ENCODE results near the gene PLPP7. TPM values are rescaled to one million over a fixed set of nuclear protein-coding genes. Genes with fewer than 3 reads are reported as not detected.

PLPP7 gene
- total and polyA plus RNA-seq, 4 donors: 0.18 to 0.59 (median 0.51) TPM; not detected in 1

GRCh38 chr9:131320031-131320685 lies 30.6 kb downstream of the PLPP7 start:
- Histone ChIP-seq H3K4me1 (ENCODE audit: control insufficient read depth in 4 of 4, insufficient read depth in 4 of 4, low read length in 3 of 4) (no peaks in the 10 kb centered on the region), H3K27me3 (ENCODE audit: control insufficient read depth in 4 of 4, insufficient read depth in 4 of 4, low read length in 3 of 4) (no peaks in the 10 kb centered on the region), H3K27ac (ENCODE audit: low read depth in 1 of 2, low read length in 2 of 2) (no peak overlapping the region), H3K9ac (ENCODE audit: low read depth in 1 of 2, low read length in 2 of 2) (no peak overlapping the region), H3K4me3 (ENCODE audit: low read depth in 1 of 3, low read length in 3 of 3) (no peak overlapping the region), H3K36me3 (ENCODE audit: control insufficient read depth in 4 of 4, insufficient read depth in 3 of 4, low read depth in 1 of 4, low read length in 3 of 4) (no peaks in the 10 kb centered on the region), H3K9me3 (ENCODE audit: control insufficient read depth in 4 of 4, low read length in 3 of 4) (no peaks in the 10 kb centered on the region)
- no peak for TF ChIP-seq MAX (IDR thresholded peaks at IDR 0.05)
- no peak for TF ChIP-seq ATF3 (IDR thresholded peaks at IDR 0.05)
- TF ChIP-seq GABPA (IDR thresholded peaks at IDR 0.05 in 1 of 2, conservative IDR thresholded peaks at IDR 0.05 in 1 of 2): no peak
- TF ChIP-seq JUND (IDR thresholded peaks at IDR 0.05): no peak
- TF ChIP-seq RAD21 (IDR thresholded peaks at IDR 0.05): no peak
- no peak for TF ChIP-seq FOXA1 (IDR thresholded peaks at IDR 0.05)
- no peak for TF ChIP-seq ZBTB33 (IDR thresholded peaks at IDR 0.05)
- no peak for TF ChIP-seq YY1 (IDR thresholded peaks at IDR 0.05)
- TF ChIP-seq CTCF (IDR thresholded peaks at IDR 0.05; ENCODE audit: low read depth, low read length, missing input control): no peak
- TF ChIP-seq HNF4A (conservative IDR thresholded peaks at IDR 0.05): no peak
- no peak for TF ChIP-seq FOXA2 (IDR thresholded peaks at IDR 0.05)
- no peak for TF ChIP-seq NR2F2 (IDR thresholded peaks at IDR 0.05)
- TF ChIP-seq, protein P1, sequence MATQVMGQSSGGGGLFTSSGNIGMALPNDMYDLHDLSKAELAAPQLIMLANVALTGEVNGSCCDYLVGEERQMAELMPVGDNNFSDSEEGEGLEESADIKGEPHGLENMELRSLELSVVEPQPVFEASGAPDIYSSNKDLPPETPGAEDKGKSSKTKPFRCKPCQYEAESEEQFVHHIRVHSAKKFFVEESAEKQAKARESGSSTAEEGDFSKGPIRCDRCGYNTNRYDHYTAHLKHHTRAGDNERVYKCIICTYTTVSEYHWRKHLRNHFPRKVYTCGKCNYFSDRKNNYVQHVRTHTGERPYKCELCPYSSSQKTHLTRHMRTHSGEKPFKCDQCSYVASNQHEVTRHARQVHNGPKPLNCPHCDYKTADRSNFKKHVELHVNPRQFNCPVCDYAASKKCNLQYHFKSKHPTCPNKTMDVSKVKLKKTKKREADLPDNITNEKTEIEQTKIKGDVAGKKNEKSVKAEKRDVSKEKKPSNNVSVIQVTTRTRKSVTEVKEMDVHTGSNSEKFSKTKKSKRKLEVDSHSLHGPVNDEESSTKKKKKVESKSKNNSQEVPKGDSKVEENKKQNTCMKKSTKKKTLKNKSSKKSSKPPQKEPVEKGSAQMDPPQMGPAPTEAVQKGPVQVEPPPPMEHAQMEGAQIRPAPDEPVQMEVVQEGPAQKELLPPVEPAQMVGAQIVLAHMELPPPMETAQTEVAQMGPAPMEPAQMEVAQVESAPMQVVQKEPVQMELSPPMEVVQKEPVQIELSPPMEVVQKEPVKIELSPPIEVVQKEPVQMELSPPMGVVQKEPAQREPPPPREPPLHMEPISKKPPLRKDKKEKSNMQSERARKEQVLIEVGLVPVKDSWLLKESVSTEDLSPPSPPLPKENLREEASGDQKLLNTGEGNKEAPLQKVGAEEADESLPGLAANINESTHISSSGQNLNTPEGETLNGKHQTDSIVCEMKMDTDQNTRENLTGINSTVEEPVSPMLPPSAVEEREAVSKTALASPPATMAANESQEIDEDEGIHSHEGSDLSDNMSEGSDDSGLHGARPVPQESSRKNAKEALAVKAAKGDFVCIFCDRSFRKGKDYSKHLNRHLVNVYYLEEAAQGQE (IDR thresholded peaks at IDR 0.05): no peak
- no peak for TF ChIP-seq EGR1 (IDR thresholded peaks at IDR 0.05; ENCODE audit: low read depth in 2 of 2)
- no peak for TF ChIP-seq RXRA (IDR thresholded peaks at IDR 0.05)
- 86% methylated on average over 19 of the region's 19 CpGs for WGBS
- no peak for DNase-seq (ENCODE audit: low spot score)

DNA sequence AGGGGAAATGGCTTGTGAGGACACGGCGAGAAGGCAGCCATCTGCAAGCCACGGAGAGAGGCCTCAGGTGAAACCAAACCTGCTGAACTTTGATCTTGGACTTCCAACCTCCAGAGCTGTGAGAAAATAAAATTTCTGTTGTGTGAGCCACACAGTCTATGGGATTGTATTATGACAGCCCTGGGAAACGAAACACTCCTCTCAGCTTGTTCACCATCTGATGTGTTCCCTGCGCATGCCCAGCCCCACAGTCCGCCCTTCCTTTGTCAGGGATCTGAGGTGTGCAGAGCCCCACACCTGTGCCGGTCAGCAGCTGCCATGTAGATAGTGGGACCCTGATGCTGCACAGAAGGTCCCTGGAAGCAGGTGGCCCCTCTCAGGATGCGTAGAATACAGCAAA lies 34.1 kb downstream of the PLPP7 start:
- WGBS: 85% methylated on average over 8 of the region's 8 CpGs
- DNase-seq (ENCODE audit: low spot score): no peak
- H3K9me3 ChIP-seq (ENCODE audit: control insufficient read depth in 4 of 4, low read length in 3 of 4): no peaks in the 10 kb centered on the region

More for the DNA sequence above, 34.1 kb downstream of the PLPP7 start:
- no peak overlapping the region for H3K9ac ChIP-seq (ENCODE audit: low read depth in 1 of 2, low read length in 2 of 2)
- no peak overlapping the region for H3K27ac ChIP-seq (ENCODE audit: low read depth in 1 of 2, low read length in 2 of 2)
- no peak for TF ChIP-seq YY1 (IDR thresholded peaks at IDR 0.05)
- no peak for TF ChIP-seq ZBTB33 (IDR thresholded peaks at IDR 0.05)
- TF ChIP-seq GABPA (IDR thresholded peaks at IDR 0.05 in 1 of 2, conservative IDR thresholded peaks at IDR 0.05 in 1 of 2): no peak
- no peak for TF ChIP-seq ATF3 (IDR thresholded peaks at IDR 0.05)
- no peak for TF ChIP-seq RAD21 (IDR thresholded peaks at IDR 0.05)
- TF ChIP-seq HNF4A (conservative IDR thresholded peaks at IDR 0.05): no peak
- TF ChIP-seq EGR1 (IDR thresholded peaks at IDR 0.05; ENCODE audit: low read depth in 2 of 2): no peak
- TF ChIP-seq HNF4G (IDR thresholded peaks at IDR 0.05): no peak
- TF ChIP-seq RXRA (IDR thresholded peaks at IDR 0.05): no peak
- TF ChIP-seq FOXA1 (IDR thresholded peaks at IDR 0.05): no peak
- TF ChIP-seq CTCF (IDR thresholded peaks at IDR 0.05; ENCODE audit: low read depth, low read length, missing input control): no peak
- H3K36me3 ChIP-seq (ENCODE audit: control insufficient read depth in 4 of 4, insufficient read depth in 3 of 4, low read depth in 1 of 4, low read length in 3 of 4): no peaks in the 10 kb centered on the region
- H3K27me3 ChIP-seq (ENCODE audit: control insufficient read depth in 4 of 4, insufficient read depth in 4 of 4, low read length in 3 of 4): no peaks in the 10 kb centered on the region
- no peak overlapping the region for H3K4me3 ChIP-seq (ENCODE audit: low read depth in 1 of 3, low read length in 3 of 3)
- no peaks in the 10 kb centered on the region for H3K4me1 ChIP-seq (ENCODE audit: control insufficient read depth in 4 of 4, insufficient read depth in 4 of 4, low read length in 3 of 4)

Measured in liver (tissue), 9 donors.